GM23338 (cell line): ENCODE measurements around the gene BPIFB2. TPM values are rescaled to one million over a fixed set of nuclear protein-coding genes. Genes with fewer than 3 reads are reported as not detected.

ENCODE experiments used
- ATAC-seq: fragments of 200-7000 bp; cut with Tn5 transposase; 3 replicates; pipeline ENCODE4 v1.9.1; 2020
- DNase-seq: peaks from one replicate; pipeline ENCODE4 v3.0.0-alpha.2; 2015; ENCODE audit warnings: low spot score
- H2AFZ ChIP-seq: fragments of 200-600 bp; sonication (generic); 2 replicates; pipeline ENCODE4 v1.8.0; 2016; ENCODE audit warnings: antibody characterized with exemption, mild to moderate bottlenecking, moderate library complexity
- H3F3A ChIP-seq: fragments of 200-600 bp; sonication (generic); replicated peaks from 2 replicates; pipeline ENCODE4 v1.8.0; 2017; ENCODE audit warnings: antibody characterized with exemption, mixed run types, low read depth
- H3K27ac ChIP-seq: fragments of 200-600 bp; sonication (generic); 2 replicates; pipeline ENCODE4 v1.6.1; 2016; ENCODE audit warnings: low read depth
- H3K27me3 ChIP-seq: fragments of 200-600 bp; sonication (generic); 2 replicates; pipeline ENCODE4 v1.8.0; 2016; ENCODE audit warnings: mild to moderate bottlenecking, mixed run types, moderate library complexity; ENCODE audit not compliant: insufficient read depth
- H3K36me3 ChIP-seq: fragments of 200-600 bp; sonication (generic); 2 replicates; pipeline ENCODE4 v1.8.0; 2016; ENCODE audit warnings: mild to moderate bottlenecking; ENCODE audit not compliant: insufficient read depth
- H3K4me1 ChIP-seq: fragments of 200-600 bp; sonication (generic); 2 replicates; pipeline ENCODE4 v1.8.0; 2016; ENCODE audit warnings: mild to moderate bottlenecking, moderate library complexity; ENCODE audit not compliant: insufficient read depth
- H3K4me2 ChIP-seq: fragments of 200-600 bp; sonication (generic); 2 replicates; pipeline ENCODE4 v1.7.1; 2017; ENCODE audit warnings: mixed run types
- H3K4me3 ChIP-seq: fragments of 200-600 bp; sonication (generic); 2 replicates; pipeline ENCODE4 v1.6.1; 2016; ENCODE audit warnings: mixed run types
- H3K79me2 ChIP-seq: fragments of 200-600 bp; sonication (generic); replicated peaks from 2 replicates; pipeline ENCODE4 v1.8.0; 2017; ENCODE audit warnings: mild to moderate bottlenecking; ENCODE audit not compliant: insufficient read depth
- H3K9me2 ChIP-seq: fragments of 200-600 bp; sonication (generic); 2 replicates; pipeline ENCODE4 v1.8.0; 2017; ENCODE audit not compliant: insufficient read depth
- H4K20me1 ChIP-seq: fragments of 200-600 bp; sonication (generic); replicated peaks from 2 replicates; pipeline ENCODE4 v1.8.0; 2017; ENCODE audit warnings: mild to moderate bottlenecking; ENCODE audit not compliant: insufficient read depth
- H3K27ac Mint-ChIP-seq: 2 replicates; pipeline ENCODE4 v1.8.0; 2020; ENCODE audit warnings: inconsistent platforms, mild to moderate bottlenecking, moderate library complexity, mixed read lengths
- H3K27me3 Mint-ChIP-seq: 3 replicates; pipeline ENCODE4 v1.8.0; 2022; ENCODE audit warnings: low read depth, mild to moderate bottlenecking, moderate library complexity, mixed read lengths, inconsistent platforms; ENCODE audit not compliant: insufficient read depth, poor library complexity
- H3K36me3 Mint-ChIP-seq: 3 replicates; pipeline ENCODE4 v1.8.0; 2021; ENCODE audit warnings: low read depth, mild to moderate bottlenecking, inconsistent platforms, moderate library complexity, mixed read lengths
- H3K4me1 Mint-ChIP-seq: 3 replicates; pipeline ENCODE4 v1.8.0; 2020; ENCODE audit warnings: mild to moderate bottlenecking, inconsistent platforms, mixed read lengths
- H3K4me3 Mint-ChIP-seq: 3 replicates; pipeline ENCODE4 v1.8.0; 2021; ENCODE audit warnings: moderate library complexity, mild to moderate bottlenecking, inconsistent platforms, mixed read lengths
- H3K9me3 Mint-ChIP-seq: 3 replicates; pipeline ENCODE4 v1.8.0; 2020; ENCODE audit warnings: moderate library complexity, mild to moderate bottlenecking, inconsistent platforms, mixed read lengths
- EZH2 ChIP-seq: fragments of 200-600 bp; sonication (generic); IDR thresholded peaks from one replicate; pipeline ENCODE4 v1.8.0; 2017; ENCODE audit warnings: antibody characterized with exemption, mild to moderate bottlenecking, low read depth; ENCODE audit not compliant: unreplicated experiment
- JUNB ChIP-seq: IDR thresholded peaks from one replicate; pipeline ENCODE4 v1.6.1; 2016; ENCODE audit warnings: antibody characterized with exemption; ENCODE audit not compliant: unreplicated experiment
- POLR2AphosphoS5 ChIP-seq: IDR thresholded peaks from 2 replicates; pipeline ENCODE4 v1.6.1; 2016; ENCODE audit warnings: antibody characterized with exemption, low read depth
- ZNF114 ChIP-seq: fragments of 250-450 bp; sonication (Bioruptor Pico); IDR thresholded peaks from 2 replicates; pipeline ENCODE4 v1.5.0; 2020; ENCODE audit warnings: mild to moderate bottlenecking, moderate library complexity
- ZNF331 ChIP-seq: fragments of 250-450 bp; sonication (Bioruptor Pico); IDR thresholded peaks from 2 replicates; pipeline ENCODE4 v1.5.0; 2020; ENCODE audit warnings: low read depth, mild to moderate bottlenecking, moderate library complexity
- ZNF462 ChIP-seq: fragments of 250-450 bp; sonication (Bioruptor Pico); IDR thresholded peaks from 2 replicates; pipeline ENCODE4 v1.5.0; 2020; ENCODE audit warnings: mild to moderate bottlenecking, moderate library complexity
- polyA plus RNA-seq: library from polyadenylated mRNA; unstranded; fragments of >200 nt; fragmentation: Nextera tagmentation; extraction: Ambion mirVana; gene quantifications from 2 replicates; pipeline ENCODE4 v1.2.1, GENCODE V29; 2016
- total RNA-seq: library from RNA; depleted of rRNA; stranded (reverse); fragments of >200 nt; shearing (Covaris generic); gene quantifications from 2 replicates; pipeline ENCODE4 v1.2.3, GENCODE V29; 2014

BPIFB2 gene
- total and polyA plus RNA-seq, 2 experiments from 2014 or later = not detected

- Histone ChIP-seq H3K4me2 (no peak overlapping the region), H3K36me3 (no peaks in the 10 kb centered on the region), H4K20me1 (no peaks in the 10 kb centered on the region), H3K4me1 (no peaks in the 10 kb centered on the region), H3K27me3 (no peaks in the 10 kb centered on the region), H3F3A (no peaks in the 10 kb centered on the region), H3K79me2 (no peaks in the 10 kb centered on the region), H3K9me2 (no peaks in the 10 kb centered on the region), H3K27ac (no peak overlapping the region), H2AFZ (no peak overlapping the region), H3K4me3 (no peak overlapping the region)
- H3K4me1 Mint-ChIP-seq = no peaks in the 10 kb centered on the region
- DNase-seq (no peak), ATAC-seq (no peak)
- peaks cover 6% of the 10 kb centered on the region for H3K27me3 Mint-ChIP-seq
- H3K36me3 Mint-ChIP-seq = no peaks in the 10 kb centered on the region; the same call in 2 of the 3 replicates
- H3K27ac Mint-ChIP-seq = no peak overlapping the region
- no peak overlapping the region for H3K4me3 Mint-ChIP-seq
- H3K9me3 Mint-ChIP-seq = no peaks in the 10 kb centered on the region; the same call in 2 of the 3 replicates
- TF ChIP-seq ZNF331 (no peak), ZNF462 (no peak), JUNB (no peak), POLR2AphosphoS5 (no peak), EZH2 (no peak)
Measured at GRCh38 chr20:33070111-33071053, 62.9 kb downstream of the BPIFB2 start.

DNA sequence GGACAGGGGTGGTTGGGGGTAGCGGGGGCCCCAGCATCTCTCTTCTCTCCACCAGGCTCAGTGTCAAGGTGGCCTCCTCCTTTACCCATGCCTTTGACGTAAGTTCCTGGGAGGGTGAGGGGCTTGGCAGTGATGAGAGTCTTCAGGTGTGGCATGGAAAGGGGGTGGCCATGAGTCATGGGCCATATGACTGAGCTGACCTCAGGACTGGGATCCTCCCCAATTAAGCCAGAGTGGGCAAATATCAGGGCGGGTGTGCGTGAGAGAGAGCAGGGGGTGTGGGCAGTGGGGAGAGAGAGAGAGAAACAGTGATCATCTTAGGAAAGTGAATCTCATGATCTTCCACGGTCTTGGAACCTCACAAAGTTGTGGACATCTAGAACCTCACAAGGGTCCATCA lies 63.7 kb downstream of the BPIFB2 start:
- Mint-ChIP-seq H3K4me1 (no peaks in the 10 kb centered on the region), H3K9me3 (no peaks in the 10 kb centered on the region; the same call in 2 of the 3 replicates), H3K36me3 (no peaks in the 10 kb centered on the region; the same call in 2 of the 3 replicates), H3K27ac (no peak overlapping the region), H3K27me3 (peaks cover 6% of the 10 kb centered on the region), H3K4me3 (no peak overlapping the region)
- no peaks in the 10 kb centered on the region for H3K27me3 ChIP-seq
- no peaks in the 10 kb centered on the region for H3K79me2 ChIP-seq
- H3F3A ChIP-seq = no peaks in the 10 kb centered on the region
- DNase-seq (no peak), ATAC-seq (no peak)
- no peak overlapping the region for H3K4me2 ChIP-seq
- H3K27ac ChIP-seq = no peak overlapping the region
- H3K4me3 ChIP-seq = no peak overlapping the region
- no peaks in the 10 kb centered on the region for H4K20me1 ChIP-seq
- no peak overlapping the region for H2AFZ ChIP-seq
- no peaks in the 10 kb centered on the region for H3K4me1 ChIP-seq
- H3K36me3 ChIP-seq = no peaks in the 10 kb centered on the region
- H3K9me2 ChIP-seq = no peaks in the 10 kb centered on the region
- no peak for TF ChIP-seq ZNF114 (CRISPR knock-in tag)
- no peak for TF ChIP-seq ZNF331
